Muscle layer of duodenum (tissue), 2 donors: ENCODE results near the gene ITGB4.

Experiments
- H3K27ac ChIP-seq: one replicate; pipeline ENCODE4 v1.7.0; 2013; ENCODE audit warnings: mild to moderate bottlenecking, low read length
- H3K27me3 ChIP-seq: one replicate; pipeline ENCODE4 v1.7.0; 2013; ENCODE audit warnings: low read depth, mild to moderate bottlenecking, control low read depth, low read length
- H3K36me3 ChIP-seq, 2 donors: one replicate each; pipeline ENCODE4 v1.7.0; 2013; ENCODE audit warnings: low read length in 2 of 2, control low read depth in 1 of 2, mild to moderate bottlenecking in 1 of 2; ENCODE audit not compliant: insufficient read depth in 2 of 2, control insufficient read depth in 1 of 2
- H3K4me1 ChIP-seq, 2 donors: one replicate each; pipeline ENCODE4 v1.7.0; 2013; ENCODE audit warnings: low read length in 2 of 2, mild to moderate bottlenecking in 2 of 2, control low read depth in 1 of 2, moderate library complexity in 1 of 2; ENCODE audit not compliant: insufficient read depth in 2 of 2, control insufficient read depth in 1 of 2
- H3K4me3 ChIP-seq, 2 donors: one replicate each; pipeline ENCODE4 v1.7.0; 2013; ENCODE audit warnings: low read length in 2 of 2, low read depth in 1 of 2, mild to moderate bottlenecking in 1 of 2
- H3K9me3 ChIP-seq, 2 donors: one replicate each; pipeline ENCODE4 v1.7.0; 2013; ENCODE audit warnings: low read length in 2 of 2, control low read depth in 1 of 2, mild to moderate bottlenecking in 1 of 2; ENCODE audit not compliant: control insufficient read depth in 1 of 2
- donor health status: healthy.

The ITGB4 gene

DNA sequence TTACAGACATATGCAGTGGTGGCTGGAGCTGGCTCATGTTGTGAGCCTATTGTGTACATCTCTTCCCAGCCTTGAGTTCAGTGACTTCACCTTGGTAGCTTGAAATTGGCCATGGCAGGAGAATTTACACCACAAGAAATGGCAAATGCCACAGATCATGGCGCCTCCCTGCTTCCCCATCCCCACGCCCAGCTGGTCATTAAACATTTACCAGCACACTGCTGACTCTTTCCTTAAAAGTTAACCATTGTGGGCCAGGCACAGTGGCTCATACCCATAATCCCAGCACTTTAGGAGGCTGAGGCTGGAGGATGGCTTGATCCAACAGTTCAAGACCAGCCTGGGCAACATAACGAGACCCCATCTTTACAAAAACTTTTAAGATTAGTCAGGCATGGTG lies 22.6 kb upstream of the ITGB4 start:
- Histone ChIP-seq H3K4me1 (peaks cover 3 to 27% of the 10 kb centered on the region in 2 donors), H3K4me3 (no peak overlapping the region), H3K27me3 (no peaks in the 10 kb centered on the region), H3K36me3 (peaks cover 30 to 58% of the 10 kb centered on the region in 2 donors), H3K27ac (peak overlapping the region; percentile 91), H3K9me3 (no peaks in the 10 kb centered on the region)

DNA sequence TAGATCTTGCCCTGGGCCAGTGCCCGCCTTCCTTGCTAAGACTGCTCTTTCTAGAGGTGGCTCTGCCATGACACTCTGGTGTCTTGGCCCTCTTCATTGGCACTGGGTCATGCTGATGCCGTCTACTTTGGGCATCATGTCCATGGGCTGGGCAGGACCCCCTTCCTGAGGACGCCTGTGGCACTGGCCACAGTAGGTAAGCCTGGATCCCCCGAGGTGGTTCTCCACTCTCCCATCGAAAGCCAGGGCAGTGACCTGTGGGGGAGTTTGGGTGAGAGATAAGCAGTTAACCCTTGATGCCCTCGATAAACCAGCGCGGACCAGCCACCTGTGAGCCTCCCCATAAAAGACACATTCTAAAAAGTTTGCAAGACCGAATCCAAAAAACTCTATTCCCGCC lies 20.0 kb upstream of the ITGB4 start:
- no peaks in the 10 kb centered on the region for H3K27me3 ChIP-seq
- H3K4me3 ChIP-seq, result no peak overlapping the region
- peaks cover 49 to 71% of the 10 kb centered on the region in 2 donors for H3K36me3 ChIP-seq
- H3K4me1 ChIP-seq, result peaks cover 0 to 21% of the 10 kb centered on the region in 2 donors
- H3K9me3 ChIP-seq, result no peaks in the 10 kb centered on the region
- peak overlapping the region; percentile 90 for H3K27ac ChIP-seq

DNA sequence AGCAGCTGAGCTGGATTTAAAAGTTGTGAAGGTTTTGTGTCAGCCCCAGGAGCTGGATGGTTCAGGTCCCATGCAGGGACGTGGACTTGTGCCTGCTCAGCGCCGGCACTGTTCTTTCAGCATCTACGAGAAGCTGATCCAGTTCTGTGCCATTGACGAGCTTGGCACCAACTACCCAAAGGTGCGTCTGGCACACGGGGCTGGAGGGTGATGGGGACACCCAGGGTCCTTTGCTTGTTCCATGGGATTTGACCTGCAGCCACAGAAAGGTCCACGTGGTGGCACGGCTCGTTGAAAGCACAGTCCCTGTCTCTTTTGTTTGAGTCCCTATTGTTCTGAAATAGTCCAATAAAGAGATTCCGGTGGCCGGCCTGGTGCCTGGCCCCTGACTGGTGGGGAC lies 18.1 kb upstream of the ITGB4 start:
- no peak overlapping the region for H3K27ac ChIP-seq
- H3K27me3 ChIP-seq, result no peaks in the 10 kb centered on the region
- peaks cover 56 to 78% of the 10 kb centered on the region in 2 donors for H3K36me3 ChIP-seq
- H3K9me3 ChIP-seq, result no peaks in the 10 kb centered on the region
- no peak overlapping the region for H3K4me3 ChIP-seq
- peaks cover 0 to 21% of the 10 kb centered on the region in 2 donors for H3K4me1 ChIP-seq

DNA sequence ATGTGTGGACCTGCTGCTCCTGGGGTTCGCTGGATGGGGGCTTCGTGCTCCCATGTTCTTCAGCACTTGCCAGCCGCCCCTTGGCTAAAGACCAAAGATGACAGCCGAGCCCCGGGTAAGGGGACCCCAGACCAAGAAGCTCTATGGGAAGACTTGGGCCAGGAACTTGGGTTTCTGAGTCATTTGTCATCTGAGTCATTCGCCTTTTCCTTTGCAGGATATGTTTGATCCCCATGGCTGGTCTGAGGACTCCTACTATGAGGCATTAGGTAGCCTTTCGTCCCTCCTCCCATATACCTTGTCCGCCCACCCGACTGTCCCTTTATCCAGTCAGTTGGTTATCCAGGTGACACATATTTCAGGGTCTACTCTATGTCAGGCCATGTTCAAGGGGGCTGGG lies 17.7 kb upstream of the ITGB4 start:
- Histone ChIP-seq H3K4me3 (no peak overlapping the region), H3K27ac (no peak overlapping the region), H3K36me3 (peaks cover 56 to 78% of the 10 kb centered on the region in 2 donors), H3K9me3 (no peaks in the 10 kb centered on the region), H3K27me3 (no peaks in the 10 kb centered on the region), H3K4me1 (peaks cover 0 to 21% of the 10 kb centered on the region in 2 donors)

DNA sequence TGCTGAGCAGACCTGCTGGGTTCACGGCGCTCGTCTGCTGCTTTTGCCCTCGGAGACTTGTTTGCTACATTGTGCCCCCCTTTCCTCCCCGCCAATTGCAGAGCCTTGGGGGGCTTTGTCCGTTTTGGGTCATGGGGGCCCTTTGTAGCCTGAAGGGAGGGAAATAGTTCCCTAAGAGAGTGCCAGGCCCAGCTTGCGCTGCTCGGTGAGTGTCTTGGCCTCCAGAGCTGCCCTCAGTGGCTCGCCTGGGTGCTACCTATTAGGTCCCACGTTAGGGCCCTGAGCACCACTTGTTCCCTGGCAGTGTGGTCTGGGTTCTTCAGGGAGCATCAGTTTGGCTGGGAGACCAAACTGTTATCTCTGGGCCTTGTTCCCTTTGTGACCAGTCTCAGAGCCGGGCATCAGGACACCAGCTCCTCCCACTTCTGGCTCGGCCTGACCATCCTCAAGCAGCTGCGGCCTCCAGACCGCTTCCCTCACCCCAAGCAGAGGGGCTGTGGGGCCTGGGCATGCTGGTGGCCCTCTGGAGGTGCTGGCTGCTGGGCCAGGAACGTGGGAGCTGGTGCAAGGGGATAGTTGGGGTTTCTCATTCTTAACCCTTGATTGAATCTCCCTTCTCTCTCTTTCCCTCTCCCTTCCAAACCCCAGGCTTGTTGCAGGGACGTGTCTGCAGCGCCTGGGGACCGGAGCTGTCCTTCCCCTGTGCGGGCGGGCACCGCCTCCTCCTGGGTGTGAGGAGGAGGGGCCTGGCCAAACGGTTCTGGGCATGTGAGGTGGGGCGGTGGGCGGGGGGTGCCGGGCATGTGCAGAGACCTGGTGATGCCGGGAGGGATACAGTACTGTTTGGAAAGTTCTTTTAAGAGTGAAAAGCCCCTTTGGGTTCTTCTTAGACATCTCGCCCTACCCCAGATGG lies 16.0 kb upstream of the ITGB4 start:
- Histone ChIP-seq H3K36me3 (peaks cover 51 to 71% of the 10 kb centered on the region in 2 donors), H3K4me1 (peaks cover 0 to 9% of the 10 kb centered on the region in 2 donors), H3K27me3 (no peaks in the 10 kb centered on the region), H3K27ac (no peak overlapping the region), H3K4me3 (no peak overlapping the region), H3K9me3 (no peaks in the 10 kb centered on the region)

DNA sequence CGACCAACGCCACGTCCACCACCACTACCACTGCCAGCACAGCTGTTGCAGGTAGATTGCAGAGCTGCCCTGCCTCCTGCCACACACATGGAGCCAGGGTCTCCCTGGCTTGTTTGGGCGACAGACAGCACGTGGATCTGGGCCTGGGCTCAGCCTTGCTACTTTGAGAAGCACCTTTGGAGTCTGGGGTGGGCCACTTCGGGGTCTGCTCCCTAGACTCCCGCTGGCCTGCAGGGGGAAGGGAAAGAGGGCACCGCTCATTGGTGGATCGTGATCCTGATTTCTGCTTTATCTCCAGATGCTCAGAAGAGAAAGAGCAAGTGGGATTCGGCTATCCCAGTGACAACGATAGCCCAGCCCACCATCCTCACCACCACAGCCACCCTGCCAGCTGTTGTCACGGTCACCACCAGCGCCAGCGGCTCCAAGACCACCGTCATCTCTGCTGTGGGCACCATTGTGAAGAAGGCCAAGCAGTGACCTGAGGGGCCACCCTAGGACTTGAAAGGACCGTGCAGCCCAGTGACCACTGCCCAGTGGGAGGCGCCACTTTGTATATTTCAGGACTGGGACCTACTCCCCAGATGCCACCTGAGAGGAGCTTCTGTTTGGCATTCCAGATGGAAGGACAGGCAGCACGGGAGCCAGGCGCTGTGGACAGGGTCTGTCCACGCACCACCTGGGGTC lies 15.1 kb upstream of the ITGB4 start:
- H3K9me3 ChIP-seq, result no peaks in the 10 kb centered on the region
- no peaks in the 10 kb centered on the region for H3K27me3 ChIP-seq
- H3K36me3 ChIP-seq, result peaks cover 45 to 62% of the 10 kb centered on the region in 2 donors
- H3K4me1 ChIP-seq, result no peaks in the 10 kb centered on the region
- H3K27ac ChIP-seq, result no peak overlapping the region
- H3K4me3 ChIP-seq, result no peak overlapping the region

DNA sequence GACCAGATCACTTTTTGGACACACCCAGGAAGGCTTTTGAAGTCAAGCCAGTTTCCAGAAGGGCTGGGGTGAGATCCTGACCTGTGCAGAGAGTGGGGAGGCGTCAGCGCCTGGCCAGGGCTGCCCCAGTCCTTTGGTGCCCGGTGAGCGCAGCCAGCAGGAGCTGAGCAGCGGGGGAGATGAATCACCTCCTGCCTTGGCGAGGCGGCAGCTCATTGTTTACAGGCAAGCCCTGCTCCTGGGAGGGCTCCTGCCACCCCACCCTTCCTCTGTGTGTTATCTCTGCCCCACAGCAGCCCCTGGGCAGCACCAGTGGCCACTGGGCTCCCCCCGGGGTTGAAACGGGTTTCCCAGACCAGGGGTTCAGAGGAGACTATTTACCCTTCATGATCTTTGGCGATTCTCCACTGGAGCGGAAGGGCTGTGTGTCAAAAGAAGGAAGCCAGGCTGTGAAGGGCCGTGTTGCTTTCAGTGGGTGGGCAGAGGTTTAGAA lies 14.1 kb upstream of the ITGB4 start:
- no peaks in the 10 kb centered on the region for H3K27me3 ChIP-seq
- peaks cover 45 to 56% of the 10 kb centered on the region in 2 donors for H3K36me3 ChIP-seq
- no peak overlapping the region for H3K27ac ChIP-seq
- no peak overlapping the region for H3K4me3 ChIP-seq
- H3K9me3 ChIP-seq, result no peaks in the 10 kb centered on the region
- H3K4me1 ChIP-seq, result no peaks in the 10 kb centered on the region

DNA sequence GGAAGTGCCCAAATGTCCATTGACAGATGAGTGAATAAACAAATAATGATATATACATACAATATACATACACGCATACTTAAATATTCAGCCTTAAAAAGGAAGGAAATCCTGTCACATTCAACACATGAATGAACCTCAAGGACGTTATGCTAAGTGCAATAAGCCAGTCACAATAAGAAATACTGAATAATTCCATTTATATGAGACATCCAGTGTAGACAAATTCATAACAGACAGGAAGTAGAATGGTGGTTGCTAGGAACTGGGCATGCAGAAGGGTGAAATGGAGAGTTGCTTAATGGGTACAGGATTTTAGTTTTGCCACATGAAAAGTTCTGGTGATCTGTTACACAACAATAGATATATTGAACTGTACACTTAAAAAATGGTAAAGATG lies 8.8 kb upstream of the ITGB4 start:
- Histone ChIP-seq H3K9me3 (no peaks in the 10 kb centered on the region), H3K27ac (no peak overlapping the region), H3K27me3 (no peaks in the 10 kb centered on the region), H3K4me1 (no peaks in the 10 kb centered on the region), H3K4me3 (no peak overlapping the region), H3K36me3 (peaks cover 0 to 3% of the 10 kb centered on the region in 2 donors)

DNA sequence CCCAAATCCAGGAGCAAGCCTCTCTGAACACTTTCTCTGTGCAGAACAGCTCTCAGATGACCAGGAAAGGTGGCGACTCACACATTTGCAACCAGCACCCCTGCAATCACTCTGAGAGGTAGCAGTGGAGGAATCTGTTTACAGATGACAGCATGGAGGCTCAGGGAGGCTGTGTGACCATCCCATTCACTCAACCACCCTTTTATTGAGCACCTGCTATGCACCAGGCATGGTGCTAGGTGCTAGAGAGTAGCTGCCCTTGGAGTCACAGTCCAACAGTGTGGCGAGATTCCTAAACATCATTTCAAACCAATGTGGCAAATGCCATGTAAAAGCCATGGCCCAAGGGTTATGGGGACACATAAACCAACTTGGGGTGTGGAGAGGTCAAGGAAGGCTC lies 1.5 kb upstream of the ITGB4 start:
- Histone ChIP-seq H3K27me3 (peaks cover 17% of the 10 kb centered on the region), H3K4me1 (peaks cover 0 to 10% of the 10 kb centered on the region in 2 donors), H3K27ac (no peak overlapping the region), H3K36me3 (no peaks in the 10 kb centered on the region), H3K9me3 (no peaks in the 10 kb centered on the region), H3K4me3 (no peak overlapping the region)

DNA sequence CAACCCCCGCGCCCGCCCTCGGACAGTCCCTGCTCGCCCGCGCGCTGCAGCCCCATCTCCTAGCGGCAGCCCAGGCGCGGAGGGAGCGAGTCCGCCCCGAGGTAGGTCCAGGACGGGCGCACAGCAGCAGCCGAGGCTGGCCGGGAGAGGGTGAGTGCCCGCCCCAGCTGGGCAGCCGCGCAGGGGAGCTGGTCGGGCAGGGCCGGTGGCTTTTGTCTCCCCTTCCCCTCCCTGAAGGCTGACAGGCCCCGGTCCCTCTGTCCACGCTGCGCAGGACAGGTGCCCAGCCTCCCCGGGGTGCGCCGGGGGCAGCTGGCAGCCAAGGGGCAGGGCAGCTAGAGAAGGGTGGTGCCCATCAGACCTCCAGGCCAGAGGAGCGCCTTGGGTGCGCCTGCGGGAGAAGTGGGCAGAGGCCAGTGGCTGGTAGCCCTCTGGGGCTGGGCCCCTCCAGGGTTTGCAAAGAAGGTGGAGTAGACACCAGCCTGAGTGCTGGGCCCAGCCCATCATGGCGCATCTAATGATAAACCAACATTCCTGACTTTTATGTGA lies 278 bp downstream of the ITGB4 start:
- H3K4me3 ChIP-seq, result peak overlapping the region; percentile 51 to 65
- H3K4me1 ChIP-seq, result peaks cover 0 to 10% of the 10 kb centered on the region in 2 donors
- H3K36me3 ChIP-seq, result peaks cover 0 to 3% of the 10 kb centered on the region in 2 donors
- H3K9me3 ChIP-seq, result no peaks in the 10 kb centered on the region
- H3K27ac ChIP-seq, result peak overlapping the region; percentile 84
- peaks cover 17% of the 10 kb centered on the region for H3K27me3 ChIP-seq

DNA sequence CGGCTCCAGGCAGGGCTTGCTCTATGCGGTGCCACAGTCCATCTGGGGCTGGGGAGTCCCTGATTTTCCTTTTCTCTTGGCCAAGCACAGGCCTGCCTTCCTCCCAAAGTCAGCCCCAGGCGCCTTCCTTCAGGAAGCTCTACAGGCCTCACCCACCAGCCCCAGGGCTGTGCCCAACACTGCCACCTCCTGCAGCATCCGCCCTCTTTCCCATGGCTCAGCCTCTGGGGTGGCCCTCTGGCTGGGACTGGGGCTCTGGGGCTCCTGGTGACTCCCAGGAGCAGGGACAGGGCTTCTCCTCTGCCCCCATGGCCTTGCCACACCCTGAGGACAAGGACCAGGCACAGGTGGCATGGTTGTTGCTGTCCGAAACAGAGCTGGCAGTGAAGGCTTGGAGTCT lies 817 bp downstream of the ITGB4 start:
- Histone ChIP-seq H3K27me3 (peaks cover 17% of the 10 kb centered on the region), H3K4me3 (peak overlapping the region; percentile 51 to 65), H3K27ac (peak overlapping the region; percentile 84), H3K4me1 (peaks cover 0 to 10% of the 10 kb centered on the region in 2 donors), H3K9me3 (no peaks in the 10 kb centered on the region), H3K36me3 (peaks cover 2 to 3% of the 10 kb centered on the region in 2 donors)
